SKM-1 treated with dmso at 0.1 percent for 144 hours (cell line): ENCODE results near the gene ZDHHC11.
"Not testable (repeated sequence)": the region's sequence is repeated elsewhere in the genome, so short reads cannot be mapped to it uniquely, and the experiment has no call there.

Experiments used
- DNase-seq: peaks from one replicate; lab custom pipeline; 2025; ENCODE audit not compliant: unreplicated experiment; lab: John Stamatoyannopoulos, UW

The ZDHHC11 gene

DNA sequence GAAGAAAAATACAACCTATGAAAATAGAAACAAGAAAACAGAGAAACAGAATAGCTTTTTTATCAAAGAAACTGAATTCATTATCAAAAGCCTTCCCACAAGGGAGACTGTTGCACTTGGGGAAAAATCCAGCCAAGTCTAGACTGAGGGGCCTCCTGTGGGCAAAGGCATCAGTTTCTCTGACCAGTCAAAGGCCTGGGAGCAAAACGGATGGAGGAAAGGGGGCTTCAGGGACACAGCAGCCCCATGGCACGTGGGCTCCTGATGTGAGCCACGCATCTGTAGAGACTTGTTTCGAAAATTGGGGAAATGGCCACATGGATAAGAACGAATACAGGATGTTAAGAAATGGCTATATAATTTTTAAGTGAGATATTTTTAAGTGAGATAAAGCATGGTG is 87.4 kb downstream of the ZDHHC11 start:
- no peak for DNase-seq

- not testable (repeated sequence) for DNase-seq
Measured at GRCh38 chr5:762996-763395, 87.8 kb downstream of the ZDHHC11 start.

GRCh38 chr5:761854-762710 is 88.7 kb downstream of the ZDHHC11 start:
- no peak for DNase-seq

DNA sequence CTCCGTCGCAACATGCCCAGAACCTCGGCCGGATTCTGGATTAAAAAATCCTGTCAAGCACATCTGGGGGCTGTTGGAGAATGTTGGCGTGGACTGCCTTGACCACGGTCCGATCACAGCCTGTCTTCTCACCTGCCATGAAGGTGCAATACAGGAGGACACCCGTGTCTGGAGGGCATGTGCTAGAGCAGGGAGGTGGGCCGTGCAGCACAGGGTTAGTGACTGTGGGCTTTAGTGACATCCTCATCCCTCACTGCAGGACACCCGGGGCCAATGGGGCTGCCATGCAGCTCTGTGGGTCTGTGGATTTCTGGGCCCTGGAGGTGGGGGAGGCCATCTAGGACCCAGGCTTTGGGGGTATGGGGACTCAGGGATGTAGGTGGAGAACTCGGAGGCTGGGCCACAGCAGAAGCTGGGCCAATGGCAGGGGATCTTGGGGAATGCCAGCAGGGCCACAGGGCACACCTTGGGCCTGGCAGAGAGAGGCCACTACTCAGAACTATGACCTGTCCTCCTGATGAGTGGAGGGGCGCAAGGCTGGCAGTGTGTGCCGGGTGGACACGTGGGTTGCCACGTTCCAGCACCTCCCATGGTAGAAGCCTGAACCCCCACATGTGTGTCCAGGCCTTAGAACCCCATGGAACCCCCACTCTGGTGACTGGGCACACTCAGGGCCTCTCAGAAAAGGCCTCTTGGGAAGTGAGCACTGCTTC is 89.6 kb downstream of the ZDHHC11 start:
- DNase-seq, result no peak

- no peak for DNase-seq
Measured at GRCh38 chr5:760363-761058, 90.3 kb downstream of the ZDHHC11 start.

- no peak for DNase-seq
Measured at GRCh38 chr5:759781-760362, 90.9 kb downstream of the ZDHHC11 start.

GRCh38 chr5:759111-759751 is 91.6 kb downstream of the ZDHHC11 start:
- DNase-seq, result no peak

GRCh38 chr5:758698-759053 is 92.1 kb downstream of the ZDHHC11 start:
- no peak for DNase-seq

DNA sequence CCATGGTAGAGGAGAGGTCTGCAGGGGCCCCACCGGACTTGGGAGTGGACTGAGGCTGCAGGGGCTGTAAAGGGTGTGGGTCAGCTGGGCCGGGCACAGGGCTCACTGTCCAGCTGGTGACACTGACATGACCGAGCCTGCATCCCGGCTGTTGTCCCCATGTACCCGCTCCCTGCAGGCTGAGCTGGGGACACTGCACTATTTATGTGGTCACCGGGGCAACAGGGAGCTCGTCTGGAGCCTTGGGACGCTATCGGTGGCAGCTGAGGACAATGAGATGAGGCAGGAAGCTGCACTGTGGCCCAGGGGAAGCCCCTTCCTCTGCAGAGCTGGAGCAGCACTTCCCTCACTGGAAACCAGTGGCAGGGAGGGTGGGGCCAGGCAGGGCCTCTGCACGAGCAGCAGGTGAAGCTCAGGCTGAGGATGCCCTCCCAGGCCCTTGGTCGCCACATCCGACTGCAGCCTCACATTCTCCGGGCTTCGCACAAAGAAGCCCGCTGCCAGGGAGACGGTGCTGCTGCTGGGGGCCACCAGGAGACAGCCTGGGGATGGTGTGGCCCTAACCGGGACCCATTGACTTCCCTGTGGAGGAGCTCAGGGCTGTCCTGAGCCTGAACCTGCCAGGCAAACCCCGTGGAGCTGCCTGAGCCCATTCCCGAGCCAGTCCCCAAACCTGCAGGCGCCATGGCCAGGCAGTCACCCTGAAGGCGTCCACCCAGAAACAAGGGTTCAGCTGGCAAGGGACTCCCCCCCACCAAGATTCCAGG is 92.7 kb downstream of the ZDHHC11 start:
- no peak for DNase-seq

GRCh38 chr5:757346-757930 is 93.3 kb downstream of the ZDHHC11 start:
- DNase-seq, result no peak

DNA sequence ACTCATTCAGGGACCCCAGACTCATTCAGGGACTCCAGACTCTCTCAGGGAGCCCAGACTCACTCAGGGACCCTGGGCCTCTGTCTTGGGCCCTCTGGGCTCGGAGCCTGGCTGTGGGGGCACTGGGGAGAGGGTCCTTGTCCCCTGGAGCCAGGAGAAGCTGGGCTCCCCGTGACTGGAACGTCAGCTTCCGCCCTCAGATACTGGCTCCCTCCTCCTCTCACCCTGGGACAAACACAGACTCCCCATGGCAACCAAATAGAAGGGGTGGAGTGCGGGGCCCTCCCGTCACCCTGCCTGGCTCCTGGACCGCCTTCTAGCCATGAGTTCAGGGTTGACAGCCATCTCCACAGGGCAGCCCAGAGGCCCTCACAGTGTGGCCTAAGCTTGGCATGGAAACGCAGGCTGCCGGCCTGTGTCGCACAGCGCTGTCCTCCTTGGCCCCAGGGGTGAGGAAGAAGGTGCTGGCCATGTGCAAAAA is 93.9 kb downstream of the ZDHHC11 start:
- no peak for DNase-seq

DNA sequence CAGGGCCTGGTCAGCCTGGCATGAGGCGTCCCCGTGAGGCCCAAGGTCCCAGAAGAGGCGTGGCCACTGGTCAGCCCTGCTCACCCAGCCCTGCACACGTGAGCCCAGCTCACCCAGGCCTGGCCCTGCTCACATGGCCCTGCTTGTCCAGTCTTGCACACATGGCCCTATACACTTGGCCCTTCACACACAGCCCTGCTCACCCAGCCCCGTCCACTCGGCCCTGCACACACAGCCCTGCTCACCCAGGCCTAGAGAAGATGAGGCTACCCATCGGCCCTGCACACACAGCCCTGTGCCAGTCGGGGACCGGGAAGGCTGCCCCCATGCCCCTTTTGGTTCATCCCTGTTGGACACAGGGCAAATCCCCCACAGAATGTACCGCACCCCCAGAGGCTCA is 94.6 kb downstream of the ZDHHC11 start:
- DNase-seq, result no peak

DNA sequence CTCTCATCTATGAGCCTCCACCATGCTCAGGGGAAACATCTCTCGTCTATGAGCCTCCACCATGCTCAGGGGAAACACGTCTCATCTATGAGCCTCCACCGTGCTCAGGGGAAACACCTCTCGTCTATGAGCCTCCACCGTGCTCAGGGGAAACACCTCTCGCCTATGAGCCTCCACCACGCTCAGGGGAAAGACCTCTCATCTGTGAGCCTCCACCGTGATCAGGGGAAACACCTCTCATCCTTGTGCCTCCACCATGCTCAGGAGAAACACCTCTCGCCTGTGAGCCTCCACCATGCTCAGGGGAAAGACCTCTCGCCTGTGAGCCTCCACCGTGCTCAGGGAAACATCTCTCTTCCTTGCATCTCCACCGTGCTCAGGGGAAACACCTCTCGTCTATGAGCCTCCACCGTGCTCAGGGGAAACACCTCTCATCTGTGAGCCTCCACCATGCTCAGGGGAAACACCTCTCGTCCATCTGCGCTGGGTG is 96.6 kb downstream of the ZDHHC11 start:
- DNase-seq, result not testable (repeated sequence)

DNA sequence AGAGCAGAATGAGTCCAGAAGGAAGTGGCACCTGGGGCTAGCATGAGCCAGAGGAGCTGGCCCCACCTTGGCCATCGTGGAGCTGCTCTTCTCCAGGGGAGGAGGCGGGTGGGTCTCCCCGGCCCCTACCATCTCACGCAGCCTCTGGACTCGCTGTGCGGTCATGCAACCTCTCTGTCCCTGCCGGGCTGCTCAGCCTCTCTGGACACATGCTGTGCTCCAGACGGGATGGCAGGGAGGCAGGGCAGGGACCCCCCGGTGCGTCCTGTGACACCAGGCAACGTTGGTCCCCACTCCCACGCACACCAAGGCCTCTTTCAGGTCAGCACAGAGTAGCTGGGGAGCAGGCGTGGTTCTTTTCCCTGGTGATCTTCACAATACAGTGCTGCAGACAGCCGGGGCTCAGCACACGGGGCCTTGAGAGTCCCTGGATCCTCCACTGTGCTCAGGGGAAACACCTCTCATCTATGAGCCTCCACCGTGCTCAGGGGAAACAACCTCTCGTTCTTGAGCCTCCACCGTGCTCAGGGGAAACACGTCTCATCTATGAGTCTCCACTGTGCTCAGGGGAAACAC is 97.1 kb downstream of the ZDHHC11 start:
- not testable (repeated sequence) for DNase-seq

GRCh38 chr5:752532-753115 is 98.2 kb downstream of the ZDHHC11 start:
- DNase-seq, result not testable (repeated sequence)

GRCh38 chr5:751992-752391 is 98.8 kb downstream of the ZDHHC11 start:
- not testable (repeated sequence) for DNase-seq

DNA sequence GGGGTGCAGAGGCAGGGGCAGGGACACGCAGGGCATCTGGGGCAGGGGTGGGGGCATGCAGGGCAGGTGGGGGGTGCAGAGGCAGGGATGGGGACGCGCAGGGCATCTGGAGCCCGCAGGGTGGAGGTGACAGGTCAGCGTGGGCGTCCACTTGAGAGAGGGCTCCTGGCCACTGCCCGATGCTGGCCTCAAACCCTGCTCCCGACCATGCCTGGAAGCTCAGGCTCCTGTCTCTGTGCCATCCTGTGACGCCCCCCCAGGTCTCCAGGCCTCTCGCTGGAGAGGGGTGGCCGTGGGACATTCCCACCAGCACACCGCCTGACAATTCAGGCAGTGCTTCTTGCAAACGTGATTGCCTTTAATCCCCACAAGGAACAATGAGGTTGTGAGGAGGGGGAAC is 99.3 kb downstream of the ZDHHC11 start:
- no peak for DNase-seq

GRCh38 chr5:750226-750625 is 100.6 kb downstream of the ZDHHC11 start:
- not testable (repeated sequence) for DNase-seq
